ENCODE measurements around the gene PIN1. TPM values are rescaled to one million over a fixed set of nuclear protein-coding genes. Genes with fewer than 3 reads are reported as not detected.
"Not testable (repeated sequence)": the region's sequence is repeated elsewhere in the genome, so short reads cannot be mapped to it uniquely, and the experiment has no call there.

The PIN1 gene
- total RNA-seq, 1 donor from 2014 or later = 43.4 TPM

- peak overlapping the region; percentile 85 for H3K9ac ChIP-seq
- H2AFZ ChIP-seq (replicated peaks) = peak overlapping the region; percentile 99
- peaks cover 6% of the 10 kb centered on the region for H3K27me3 Mint-ChIP-seq (ENCODE audit: insufficient read depth, low read depth)
These were observed 16.9 kb upstream of the PIN1 start for GRCh38 chr19:9818175-9818733.

GRCh38 chr19:9818734-9819595 is 16.2 kb upstream of the PIN1 start, which contains the start of gene FBXL12:
Gene FBXL12 (minus strand): TSS chr19:9819079. CDS start chr19:9818813, 266 bp downstream.
- peak within 1 kb of the TSS; percentile 99 for H2AFZ ChIP-seq (replicated peaks)
- no peaks in the 10 kb centered on the region for H3K9me3 ChIP-seq (ENCODE audit: low read depth)
- TF ChIP-seq CTCF (IDR thresholded peaks at IDR 0.05) = no peak
- TF ChIP-seq EZH2 (IDR thresholded peaks at IDR 0.05) = no peak
- no peak for TF ChIP-seq EZH2phosphoT487 (IDR thresholded peaks at IDR 0.05)
- peaks cover 46% of the 10 kb centered on the region for H3K79me2 ChIP-seq (ENCODE audit: low read depth)
- H3K36me3 Mint-ChIP-seq = peaks cover 20% of the 10 kb centered on the region
- H3K9ac ChIP-seq = peak within 1 kb of the TSS; percentile 85
- H3K27me3 ChIP-seq = no peaks in the 10 kb centered on the region
- H3K4me3 Mint-ChIP-seq = peak within 1 kb of the TSS; percentile 93
- peaks cover 15% of the 10 kb centered on the region for H3F3A ChIP-seq (ENCODE audit: low read depth)
- H3K4me3 ChIP-seq = peak within 1 kb of the TSS; percentile 99
- H3K4me1 Mint-ChIP-seq = peaks cover 9% of the 10 kb centered on the region
- no peak within 1 kb of the TSS for H3K27ac Mint-ChIP-seq
- peak within 1 kb of the TSS; percentile 77 for H3K27ac ChIP-seq
- peaks cover 8% of the 10 kb centered on the region for H3K4me1 ChIP-seq
- peak; percentile 100 for DNase-seq (ENCODE audit: low spot score)
- H3K9me3 Mint-ChIP-seq = peaks cover 7% of the 10 kb centered on the region
- H3K27me3 Mint-ChIP-seq (ENCODE audit: insufficient read depth, low read depth) = peaks cover 6% of the 10 kb centered on the region
- peaks cover 4% of the 10 kb centered on the region for H4K20me1 ChIP-seq (ENCODE audit: low read depth)
- H3K4me2 ChIP-seq = peak within 1 kb of the TSS; percentile 88
- H3K36me3 ChIP-seq = no peaks in the 10 kb centered on the region

More at GRCh38 chr19:9818175-9818733, 16.9 kb upstream of the PIN1 start:
- peak overlapping the region; percentile 99 for H3K4me3 ChIP-seq
- H3K27ac ChIP-seq = peak overlapping the region; percentile 77
- Mint-ChIP-seq H3K4me3 (peak overlapping the region; percentile 93), H3K36me3 (peaks cover 22% of the 10 kb centered on the region), H3K4me1 (peaks cover 9% of the 10 kb centered on the region), H3K9me3 (peaks cover 8% of the 10 kb centered on the region), H3K27ac (no peak overlapping the region)
- H3K27me3 ChIP-seq = no peaks in the 10 kb centered on the region
- no peaks in the 10 kb centered on the region for H3K36me3 ChIP-seq
- H4K20me1 ChIP-seq (ENCODE audit: low read depth) = peaks cover 4% of the 10 kb centered on the region
- peaks cover 53% of the 10 kb centered on the region for H3K79me2 ChIP-seq (ENCODE audit: low read depth)
- H3K4me1 ChIP-seq = peaks cover 8% of the 10 kb centered on the region
- TF ChIP-seq CTCF (IDR thresholded peaks at IDR 0.05) (no peak), EZH2phosphoT487 (IDR thresholded peaks at IDR 0.05) (no peak), EZH2 (IDR thresholded peaks at IDR 0.05) (no peak)
- no peak for DNase-seq (ENCODE audit: low spot score)
- no peaks in the 10 kb centered on the region for H3K9me3 ChIP-seq (ENCODE audit: low read depth)
- H3K4me2 ChIP-seq = peak overlapping the region; percentile 88
- peaks cover 15% of the 10 kb centered on the region for H3F3A ChIP-seq (ENCODE audit: low read depth)

DNA sequence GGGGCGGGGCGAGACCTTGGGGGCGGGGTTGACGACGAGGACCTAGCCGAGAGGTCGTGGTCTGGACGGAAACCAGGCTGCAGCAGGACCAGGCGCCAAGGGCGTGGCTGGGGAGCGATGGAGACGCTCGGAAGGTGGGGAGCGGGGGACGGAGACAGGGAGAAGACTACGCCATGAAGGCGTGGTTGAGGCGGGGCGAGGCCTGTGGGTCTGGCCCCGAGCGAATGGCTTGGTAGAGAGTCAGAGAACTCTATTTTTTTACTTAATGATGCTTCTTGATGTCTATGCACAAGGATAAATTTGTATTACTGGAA is 15.6 kb upstream of the PIN1 start:
- H3K4me2 ChIP-seq = peak overlapping the region; percentile 69
- no peak for DNase-seq (ENCODE audit: low spot score)
- H3K4me1 Mint-ChIP-seq = peaks cover 9% of the 10 kb centered on the region
- peaks cover 6% of the 10 kb centered on the region for H3K27me3 Mint-ChIP-seq (ENCODE audit: insufficient read depth, low read depth)
- no peak overlapping the region for H3K9ac ChIP-seq
- H3F3A ChIP-seq (ENCODE audit: low read depth) = peaks cover 15% of the 10 kb centered on the region
- no peaks in the 10 kb centered on the region for H3K9me3 ChIP-seq (ENCODE audit: low read depth)
- H3K4me3 ChIP-seq = peak overlapping the region; percentile 36
- no peaks in the 10 kb centered on the region for H3K27me3 ChIP-seq
- H3K36me3 ChIP-seq = no peaks in the 10 kb centered on the region
- no peak overlapping the region for H3K27ac ChIP-seq
- H3K4me3 Mint-ChIP-seq = peak overlapping the region; percentile 93
- peaks cover 19% of the 10 kb centered on the region for H3K36me3 Mint-ChIP-seq
- H3K4me1 ChIP-seq = peaks cover 8% of the 10 kb centered on the region
- H3K9me3 Mint-ChIP-seq = peaks cover 6% of the 10 kb centered on the region
- peaks cover 4% of the 10 kb centered on the region for H4K20me1 ChIP-seq (ENCODE audit: low read depth)
- H2AFZ ChIP-seq (replicated peaks) = no peak overlapping the region
- no peak overlapping the region for H3K27ac Mint-ChIP-seq
- TF ChIP-seq EZH2 (IDR thresholded peaks at IDR 0.05) (no peak), CTCF (IDR thresholded peaks at IDR 0.05) (no peak), EZH2phosphoT487 (IDR thresholded peaks at IDR 0.05) (no peak)
- peaks cover 40% of the 10 kb centered on the region for H3K79me2 ChIP-seq (ENCODE audit: low read depth)

GRCh38 chr19:9820034-9820433 is 15.1 kb upstream of the PIN1 start:
- not testable (repeated sequence) for DNase-seq (ENCODE audit: low spot score); H3K9me3 ChIP-seq (ENCODE audit: low read depth); H3K9ac ChIP-seq; H3K27ac Mint-ChIP-seq; H3K9me3 Mint-ChIP-seq; H2AFZ ChIP-seq (replicated peaks); H3K4me1 ChIP-seq; H3K27me3 ChIP-seq; H3K27ac ChIP-seq; H3K4me1 Mint-ChIP-seq; H3K36me3 ChIP-seq; H4K20me1 ChIP-seq (ENCODE audit: low read depth); H3K27me3 Mint-ChIP-seq (ENCODE audit: insufficient read depth, low read depth)
- Histone ChIP-seq H3K4me2 (peak overlapping the region; percentile 69), H3F3A (ENCODE audit: low read depth) (peaks cover 15% of the 10 kb centered on the region), H3K79me2 (ENCODE audit: low read depth) (peaks cover 35% of the 10 kb centered on the region), H3K4me3 (peak overlapping the region; percentile 36)
- Mint-ChIP-seq H3K4me3 (peak overlapping the region; percentile 93), H3K36me3 (peaks cover 14% of the 10 kb centered on the region)
